Stimulated activated CD4-positive, alpha-beta T cell treated with anti-CD3 and anti-CD28 coated beads, Interleukin-15, amount 100 ng/mL, for 24 hours (primary cell): Measurements from ENCODE around the gene SLC44A5.
"Not testable (repeated sequence)": the region's sequence is repeated elsewhere in the genome, so short reads cannot be mapped to it uniquely, and the experiment has no call there.

Experiments
- DNase-seq: peaks from one replicate; pipeline ENCODE4 v3.0.0-alpha.2; 2020

The SLC44A5 gene

DNA sequence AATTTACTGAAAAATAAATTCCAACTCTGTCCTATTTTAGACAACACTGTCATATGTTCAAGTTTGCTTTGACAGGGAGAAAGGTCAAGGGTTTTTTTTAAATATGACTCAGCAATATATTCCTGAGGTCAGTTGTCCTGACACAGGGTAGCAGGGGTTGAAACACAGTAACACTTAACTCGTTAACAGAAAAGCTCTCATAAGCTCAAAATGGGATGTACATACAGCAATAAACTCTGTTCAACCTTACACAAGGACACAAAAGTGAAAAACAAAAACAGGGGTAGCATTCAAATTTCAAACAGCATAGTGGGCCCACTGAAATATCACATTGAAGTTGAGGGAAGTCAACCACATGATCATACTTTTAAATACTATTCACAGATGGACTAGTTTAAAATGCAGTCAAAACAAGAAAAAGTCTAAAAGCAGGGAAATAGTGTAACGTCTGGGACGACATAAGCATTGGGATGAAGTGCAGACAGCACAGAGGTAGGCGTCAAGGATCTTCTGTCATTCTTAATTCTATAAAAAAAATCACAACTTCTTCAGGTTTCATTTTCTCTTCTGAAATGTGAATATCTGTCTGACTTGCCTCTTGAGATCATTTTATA, 89.9 kb downstream of the SLC44A5 start:
- no peak for DNase-seq

GRCh38 chr1:75519651-75520427, 91.1 kb downstream of the SLC44A5 start:
- DNase-seq = no peak

DNA sequence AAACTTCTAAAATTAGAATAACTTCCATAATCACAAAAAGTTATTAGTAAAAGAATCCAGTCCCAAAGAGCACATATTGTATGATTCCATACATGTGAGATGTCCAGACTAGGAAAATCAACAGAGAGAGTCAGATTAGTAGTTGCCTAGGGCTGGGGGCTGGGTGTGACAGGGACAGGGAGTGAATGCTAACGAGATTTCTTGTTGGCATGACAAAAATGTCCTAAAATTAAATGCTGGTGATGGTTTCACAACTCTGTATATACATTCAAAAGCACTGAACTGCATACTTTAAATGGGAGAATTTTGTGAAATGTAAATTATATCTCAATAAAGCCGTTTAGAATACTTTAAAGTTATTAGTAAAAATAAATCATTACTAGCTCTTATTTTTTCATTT, 92.2 kb downstream of the SLC44A5 start:
- no peak for DNase-seq

DNA sequence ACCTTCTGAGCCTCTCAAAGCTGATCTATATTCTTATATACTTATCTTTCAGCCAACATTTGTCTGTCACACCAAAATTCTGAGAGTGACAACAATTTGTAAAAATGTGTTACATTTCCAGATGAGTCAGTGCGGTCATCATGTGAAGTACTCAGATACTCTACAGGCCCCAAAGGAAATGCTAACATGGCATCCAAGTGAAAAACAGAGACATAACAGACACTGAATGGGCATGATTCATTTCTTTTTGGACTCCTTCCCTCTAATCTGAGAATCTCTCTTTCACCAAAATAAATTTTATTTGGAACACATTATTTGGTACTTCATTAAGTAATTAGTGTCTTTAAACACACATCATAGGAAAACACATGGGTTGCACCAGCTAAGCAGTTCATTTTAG, 96.6 kb downstream of the SLC44A5 start:
- DNase-seq = no peak

DNA sequence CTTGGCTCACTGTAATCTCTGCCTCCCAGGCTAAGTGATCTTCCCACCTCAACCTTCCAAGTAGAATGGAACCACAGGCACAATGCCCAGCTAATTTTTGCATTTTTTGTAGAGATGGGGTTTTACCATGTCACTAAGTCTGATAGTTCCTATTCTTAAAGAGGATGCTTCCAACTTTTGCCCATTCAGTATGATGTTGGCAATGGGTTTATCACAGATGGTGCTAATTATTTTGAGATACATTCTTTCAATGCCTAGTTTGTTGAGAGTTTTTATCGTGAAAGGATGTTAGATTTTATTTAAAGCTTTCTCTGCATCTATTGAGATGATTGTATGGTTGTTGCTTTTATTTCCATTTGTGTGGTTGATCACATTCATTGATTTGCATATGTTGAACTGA, 103.9 kb downstream of the SLC44A5 start:
- DNase-seq = no peak

DNA sequence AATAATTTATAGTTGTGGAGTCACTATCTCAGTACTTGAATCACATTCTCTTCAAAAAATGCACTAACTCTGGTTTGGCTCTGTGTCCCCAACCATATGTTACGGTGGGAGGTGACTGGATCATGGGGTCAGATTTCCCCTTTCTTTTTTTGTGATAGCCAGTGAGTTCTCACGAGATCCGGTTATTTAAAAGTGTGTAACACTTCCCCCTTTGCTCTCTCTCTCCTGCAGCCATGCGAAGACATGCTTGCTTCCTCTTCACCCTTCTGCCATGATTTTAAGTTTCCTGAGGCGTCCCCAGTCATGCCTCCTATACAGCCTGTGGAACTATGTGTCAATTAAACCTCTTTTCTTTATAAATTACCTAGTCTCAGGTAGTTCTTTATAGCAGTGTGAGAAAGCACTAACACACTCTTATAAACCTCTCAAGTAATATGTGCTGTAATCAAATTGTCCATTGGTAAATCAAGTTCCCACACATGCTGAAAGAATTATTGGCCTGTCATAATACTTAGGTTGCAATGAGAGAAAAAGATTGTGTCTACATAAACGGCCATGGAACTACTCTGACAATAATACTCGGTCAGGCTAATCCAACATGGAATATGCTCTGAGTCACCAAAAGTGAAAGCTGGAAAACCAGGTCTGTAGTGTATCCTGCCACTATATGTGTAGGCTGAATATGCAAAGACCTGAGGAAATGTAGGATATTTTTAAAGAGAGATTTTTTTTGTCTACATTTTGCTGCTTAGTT, 107.5 kb downstream of the SLC44A5 start:
- no peak for DNase-seq

DNA sequence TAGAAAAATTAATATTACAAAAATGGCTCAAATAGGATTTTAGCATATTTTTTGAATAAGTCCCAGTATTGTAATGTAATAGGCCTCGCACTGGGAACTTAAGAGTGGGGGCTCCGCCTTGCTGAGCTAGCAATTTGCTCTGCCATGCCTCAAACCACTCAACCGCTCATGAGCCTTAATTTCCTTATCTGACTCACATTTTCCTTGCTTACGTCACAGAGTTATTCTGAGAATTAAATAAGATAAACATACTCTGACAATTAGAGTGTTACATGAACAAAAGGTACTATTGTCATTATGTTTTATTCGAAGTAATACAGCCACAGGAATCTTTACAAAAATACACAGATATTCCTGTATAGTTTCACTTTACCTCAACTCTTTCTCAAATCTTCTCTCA, 108.1 kb downstream of the SLC44A5 start:
- no peak for DNase-seq

- no peak for DNase-seq
These were observed 109.2 kb downstream of the SLC44A5 start for GRCh38 chr1:75501577-75502295.

GRCh38 chr1:75492011-75492410, 118.9 kb downstream of the SLC44A5 start:
- no peak for DNase-seq

DNA sequence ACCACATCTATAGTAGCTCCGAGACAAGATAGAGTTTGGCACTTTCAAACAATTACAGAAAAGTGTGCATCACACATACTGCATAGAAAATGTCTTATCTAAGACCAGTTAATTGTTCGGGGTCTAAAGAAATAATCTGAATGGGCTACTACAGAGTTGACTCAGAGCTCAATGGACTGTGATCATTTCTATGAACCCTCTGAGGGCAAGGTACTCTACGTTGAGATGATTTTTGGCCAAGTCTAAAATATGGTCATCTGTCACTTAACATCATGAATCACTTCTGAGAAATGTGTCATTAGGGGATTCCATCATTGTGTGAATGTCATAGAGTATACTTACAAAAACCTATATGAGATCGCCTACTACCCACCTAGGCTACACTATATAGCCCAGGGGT, 123.5 kb downstream of the SLC44A5 start:
- DNase-seq = no peak

DNA sequence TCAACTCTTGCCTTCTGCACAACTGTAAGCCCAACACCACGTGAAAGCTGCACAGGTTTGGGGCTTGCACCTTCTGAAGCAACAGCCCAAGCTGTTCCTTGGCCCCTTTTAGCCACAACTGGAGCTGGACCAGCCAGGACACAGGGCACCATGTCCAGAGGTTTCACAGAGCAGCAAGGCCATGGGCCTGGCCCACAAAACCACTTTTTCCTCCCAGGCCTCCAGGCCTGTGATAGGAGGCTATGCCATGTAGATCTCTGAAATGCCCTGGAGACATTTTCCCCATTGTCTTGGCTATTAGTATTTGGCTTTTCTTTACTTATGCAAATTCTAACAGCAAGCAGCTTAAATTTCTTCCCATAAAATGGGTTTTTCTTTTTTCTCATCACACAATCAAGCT, 126.1 kb downstream of the SLC44A5 start:
- no peak for DNase-seq

DNA sequence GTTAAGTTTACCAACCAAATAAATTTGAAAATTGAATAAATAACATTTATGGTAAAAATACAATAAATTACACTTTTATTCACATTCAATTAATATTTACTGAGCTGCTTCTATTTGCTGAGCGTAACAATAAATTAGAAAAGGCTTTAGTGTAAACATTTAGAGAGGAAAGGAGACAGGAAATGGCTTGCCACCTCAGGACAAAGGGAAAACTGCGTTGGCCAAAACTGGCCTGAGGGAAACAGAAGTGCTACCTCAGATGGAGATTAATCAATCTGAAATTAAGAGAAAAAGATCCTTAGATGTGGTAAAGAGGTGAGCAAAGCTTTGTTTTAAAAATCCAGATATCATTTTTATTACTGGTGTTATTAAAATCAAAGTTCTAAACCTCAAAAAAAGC, 128.0 kb downstream of the SLC44A5 start:
- DNase-seq = no peak

- not testable (repeated sequence) for DNase-seq
These were observed 134.4 kb downstream of the SLC44A5 start for GRCh38 chr1:75476486-75476885.

GRCh38 chr1:75475696-75476095, 135.2 kb downstream of the SLC44A5 start:
- no peak for DNase-seq

- DNase-seq = no peak
These were observed 137.8 kb downstream of the SLC44A5 start for GRCh38 chr1:75472971-75473603.

DNA sequence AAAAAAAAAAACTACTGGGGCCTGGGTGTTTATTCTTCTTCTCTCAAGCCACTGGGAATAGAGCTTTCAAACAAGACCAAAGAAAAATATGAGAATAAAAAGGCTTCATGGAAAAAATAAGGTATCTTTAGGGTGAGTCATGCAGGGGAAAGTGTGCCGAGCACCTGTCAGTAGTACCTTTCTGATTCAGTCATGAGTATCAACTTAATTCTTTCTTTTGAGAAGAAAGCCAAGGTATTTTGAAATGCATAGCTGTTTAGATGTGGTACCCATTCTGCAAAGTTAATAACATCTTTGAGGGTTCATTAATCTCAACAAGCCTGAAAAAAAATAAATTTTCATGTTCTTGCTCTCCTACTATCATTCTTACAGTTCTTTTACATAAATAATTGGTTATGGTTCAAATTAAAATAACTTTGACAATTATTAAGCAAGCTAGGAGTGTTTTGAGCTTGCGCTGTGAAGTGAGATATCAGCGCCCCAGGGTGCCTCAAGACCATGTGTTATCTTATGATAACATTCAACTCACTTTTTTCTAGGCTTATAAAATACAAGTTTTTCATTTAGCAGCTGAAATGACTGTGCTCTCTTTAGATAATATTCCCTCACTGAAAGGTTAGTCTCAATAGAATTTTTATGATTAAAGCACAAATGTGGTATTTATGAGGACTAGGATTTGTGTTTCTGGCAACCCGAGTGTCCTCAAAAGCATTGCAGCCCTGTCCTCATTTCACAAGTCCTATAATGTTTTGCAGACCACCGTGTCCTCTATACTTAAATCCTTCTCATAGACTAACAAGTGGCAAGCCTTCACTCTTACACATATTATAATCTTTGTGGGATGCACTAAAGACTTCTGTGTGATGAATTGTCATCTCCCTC, 138.6 kb downstream of the SLC44A5 start:
- no peak for DNase-seq

DNA sequence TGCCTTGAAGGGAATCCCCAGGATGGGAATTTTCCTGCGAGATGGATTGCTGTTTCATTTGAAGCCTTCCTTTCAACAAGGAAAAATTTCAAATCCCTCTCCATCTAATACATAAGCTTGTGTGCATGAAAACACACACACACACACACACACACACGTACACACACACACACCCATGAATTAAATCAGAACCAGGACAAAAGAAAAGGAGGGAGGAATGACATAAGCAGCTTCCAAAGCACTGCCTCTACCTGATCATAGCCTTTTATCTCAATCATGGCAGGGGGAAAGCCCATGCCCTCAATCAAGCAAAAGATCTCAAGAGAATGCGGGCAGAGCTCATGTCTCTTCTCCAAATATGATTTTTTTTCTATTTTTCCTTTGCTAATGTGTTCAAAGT, 139.7 kb downstream of the SLC44A5 start:
- no peak for DNase-seq

GRCh38 chr1:75470448-75470847, 140.5 kb downstream of the SLC44A5 start:
- no peak for DNase-seq

GRCh38 chr1:75469586-75470173, 141.2 kb downstream of the SLC44A5 start:
- no peak for DNase-seq

DNA sequence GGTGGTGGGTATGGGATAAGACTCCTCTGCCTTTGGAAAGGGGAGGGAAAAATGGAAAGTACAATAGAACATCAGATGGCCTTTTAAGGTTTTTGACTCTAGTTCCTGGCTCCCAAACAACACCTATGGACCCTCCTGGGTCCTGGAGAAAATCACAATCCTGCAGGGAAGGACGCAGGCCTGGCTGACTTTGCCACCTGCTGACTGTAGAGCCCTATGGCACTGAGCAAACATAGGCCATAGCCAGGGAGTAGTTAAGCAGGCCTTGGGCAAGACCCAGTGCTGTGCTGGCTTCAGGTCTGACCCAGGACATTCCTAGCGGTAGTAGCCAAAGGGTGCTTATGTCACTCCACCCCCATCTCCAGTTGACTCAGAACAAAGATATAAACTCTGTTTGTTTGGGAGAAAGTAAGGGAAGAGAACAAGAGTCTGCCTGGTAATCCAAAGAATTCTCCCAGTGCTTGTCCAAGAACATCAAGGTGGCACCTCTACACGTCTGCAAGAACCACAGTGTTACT, 149.0 kb downstream of the SLC44A5 start:
- no peak for DNase-seq

DNA sequence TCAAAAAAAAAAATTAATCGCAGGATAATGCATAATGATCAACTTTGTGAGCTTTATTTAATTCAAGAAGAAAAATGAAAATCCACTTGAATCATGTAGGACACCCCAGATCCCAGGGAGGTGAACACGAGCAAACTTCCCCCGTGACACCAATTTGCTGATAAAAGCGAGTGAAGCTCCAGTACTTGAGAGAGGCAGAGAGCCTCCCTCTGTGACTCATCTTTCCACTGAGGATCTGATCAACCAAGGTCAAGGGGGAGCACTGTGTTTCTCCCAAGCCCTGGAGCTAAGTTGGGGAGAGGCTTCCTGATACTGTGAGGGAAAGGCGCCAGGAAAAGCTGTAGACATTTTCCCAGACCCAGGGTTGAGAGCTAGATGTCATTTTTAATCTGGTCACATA, 160.9 kb downstream of the SLC44A5 start:
- no peak for DNase-seq
